Iris pigment epithelial cell (primary cell): ENCODE data around the gene TRAPPC6A.

ENCODE experiments used
- DNase-seq: peaks from one replicate; pipeline ENCODE4 v3.0.0-alpha.2; 2011; ENCODE audit warnings: low read depth

The TRAPPC6A gene, protein sequence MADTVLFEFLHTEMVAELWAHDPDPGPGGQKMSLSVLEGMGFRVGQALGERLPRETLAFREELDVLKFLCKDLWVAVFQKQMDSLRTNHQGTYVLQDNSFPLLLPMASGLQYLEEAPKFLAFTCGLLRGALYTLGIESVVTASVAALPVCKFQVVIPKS

DNA sequence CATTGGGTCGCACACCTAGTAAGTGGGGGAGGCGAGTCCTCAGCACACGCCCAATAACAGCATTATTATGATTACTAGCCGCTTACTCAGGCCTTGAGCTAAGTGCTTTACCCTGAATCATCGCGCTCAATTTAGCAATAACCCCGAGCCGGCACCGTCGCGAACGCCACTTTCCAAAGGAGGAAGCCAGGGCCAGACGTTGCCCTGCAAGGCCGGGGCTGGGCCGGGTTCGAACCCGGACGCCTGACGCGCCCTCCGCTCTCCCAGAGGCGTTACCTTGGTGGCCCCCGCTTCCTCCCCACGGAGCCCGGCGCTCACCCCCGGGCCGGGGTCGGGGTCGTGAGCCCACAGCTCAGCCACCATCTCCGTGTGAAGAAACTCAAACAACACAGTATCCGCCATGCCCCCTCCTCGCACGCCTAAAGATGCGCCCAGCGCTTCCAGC, at the start of gene TRAPPC6A:
TSS of gene TRAPPC6A (minus strand) at position 421 of the 445 bp plus-strand sequence. CDS start at position 402, 19 bp downstream.
- DNase-seq, result peak; percentile 82

DNA sequence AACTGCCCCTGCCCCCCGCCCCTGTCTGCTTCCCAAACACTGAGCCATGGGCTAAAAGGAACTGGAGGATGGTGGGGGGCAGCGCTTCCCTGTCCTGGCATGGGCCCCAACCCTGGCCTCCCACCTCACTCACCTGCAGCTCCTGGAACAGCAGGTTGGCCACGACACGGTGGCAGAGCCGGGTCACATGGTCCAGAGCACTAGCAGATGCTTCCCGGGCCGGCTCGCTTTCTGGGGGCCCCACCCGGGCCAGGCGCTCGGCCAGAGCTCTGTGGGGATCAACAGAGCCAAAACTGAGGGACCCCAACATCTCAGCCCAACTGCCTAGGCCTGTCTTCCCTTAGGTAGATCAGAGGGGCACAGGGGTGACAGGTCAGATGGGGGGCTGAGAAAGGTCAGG, 46.6 kb upstream of the TRAPPC6A start:
- no peak for DNase-seq

DNA sequence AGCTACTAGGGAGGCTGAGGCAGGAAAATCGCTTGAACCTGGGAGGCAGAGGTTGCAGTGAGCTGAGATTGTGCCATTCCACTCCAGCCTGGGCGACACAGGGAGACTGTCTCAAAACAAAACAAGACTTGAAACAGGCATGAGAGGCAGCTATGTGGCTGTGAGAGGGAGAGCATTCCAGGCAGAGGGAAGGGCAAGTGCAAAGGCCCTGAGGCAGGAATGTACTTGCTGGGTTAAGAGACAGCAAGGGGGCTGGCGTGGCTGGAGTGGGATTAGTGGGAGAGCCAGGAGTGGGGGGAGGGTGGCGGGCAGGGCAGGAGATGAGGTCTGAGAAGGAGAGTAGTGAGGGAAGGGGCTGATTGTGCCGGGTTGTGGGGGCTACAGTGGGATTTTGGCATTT, 45.8 kb upstream of the TRAPPC6A start:
- no peak for DNase-seq

DNA sequence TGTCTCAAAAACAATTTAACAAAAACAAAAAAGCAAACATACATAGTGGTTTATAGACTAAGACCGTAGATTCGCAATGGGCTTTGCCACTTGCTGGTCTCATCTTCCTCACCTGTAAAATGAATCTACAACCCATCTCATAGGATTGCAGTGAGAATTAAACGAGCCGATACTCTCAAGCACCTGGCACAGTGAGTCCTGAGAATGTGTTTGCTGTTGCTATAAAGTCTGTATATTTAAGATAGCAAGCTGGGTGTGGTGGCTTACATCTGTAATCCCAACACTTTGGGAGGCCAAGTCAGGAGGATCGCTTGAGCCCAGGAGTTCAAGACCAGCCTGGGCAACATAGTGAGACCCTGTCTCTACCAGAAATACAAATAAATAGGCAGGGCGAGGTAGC, 44.7 kb upstream of the TRAPPC6A start:
- DNase-seq, result no peak

DNA sequence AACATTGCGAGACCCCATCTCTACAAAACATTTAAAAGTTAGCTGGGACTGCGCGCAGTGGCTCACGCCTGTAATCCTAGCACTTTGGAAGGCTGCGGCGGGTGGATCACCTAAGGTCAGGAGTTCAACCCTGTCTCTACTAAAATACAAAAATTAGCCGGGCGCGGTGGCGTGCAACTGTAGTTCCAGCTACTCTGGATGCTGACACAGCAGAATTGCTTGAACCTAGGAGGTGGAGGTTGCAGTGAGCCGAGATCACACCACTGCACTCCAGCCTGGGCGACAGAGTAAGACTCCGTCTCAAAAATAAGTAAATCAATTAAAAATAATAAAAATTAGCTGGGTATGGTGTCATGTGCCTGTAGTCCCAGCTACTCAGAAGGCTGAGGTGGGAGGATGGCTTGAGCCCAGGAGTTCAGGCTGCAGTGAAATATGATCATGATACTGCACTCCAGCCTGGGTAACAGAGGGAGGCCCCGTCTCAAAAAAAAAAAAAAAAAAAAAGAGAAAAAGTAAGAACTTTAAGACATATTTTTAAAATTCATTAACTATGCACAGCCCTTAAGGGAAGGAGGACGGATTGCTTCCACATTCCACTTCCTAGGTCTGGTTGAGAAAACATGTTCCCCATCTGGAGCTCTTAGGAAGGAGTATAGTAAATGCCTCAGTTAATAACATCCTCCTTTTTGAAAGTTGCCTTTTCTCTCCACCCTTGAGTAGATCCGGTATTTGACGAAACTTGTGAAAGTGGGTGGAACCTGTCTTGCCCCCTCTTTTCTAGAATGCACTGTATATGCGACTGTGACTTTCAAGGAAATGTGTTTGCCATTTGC, 41.1 kb upstream of the TRAPPC6A start:
- no peak for DNase-seq

DNA sequence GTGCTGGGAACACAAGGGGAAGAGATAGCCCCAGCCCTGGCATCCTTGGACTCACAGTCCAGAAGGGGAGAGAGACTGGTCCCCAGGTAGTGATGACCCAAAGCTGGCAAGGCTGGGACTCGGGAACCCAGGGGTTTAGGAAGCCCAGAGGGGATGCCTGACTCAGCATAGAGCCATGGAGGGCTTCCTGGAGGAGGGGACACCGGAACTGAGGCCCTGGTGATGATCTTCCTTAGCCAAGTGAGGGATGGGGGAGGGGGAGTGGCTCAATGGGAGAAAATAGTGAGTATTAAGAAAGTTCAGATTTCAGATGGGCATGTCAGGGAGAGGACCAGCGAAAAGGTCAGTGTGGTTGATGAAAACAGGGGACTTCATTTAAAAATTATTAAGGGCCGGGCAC, 40.4 kb upstream of the TRAPPC6A start:
- no peak for DNase-seq

DNA sequence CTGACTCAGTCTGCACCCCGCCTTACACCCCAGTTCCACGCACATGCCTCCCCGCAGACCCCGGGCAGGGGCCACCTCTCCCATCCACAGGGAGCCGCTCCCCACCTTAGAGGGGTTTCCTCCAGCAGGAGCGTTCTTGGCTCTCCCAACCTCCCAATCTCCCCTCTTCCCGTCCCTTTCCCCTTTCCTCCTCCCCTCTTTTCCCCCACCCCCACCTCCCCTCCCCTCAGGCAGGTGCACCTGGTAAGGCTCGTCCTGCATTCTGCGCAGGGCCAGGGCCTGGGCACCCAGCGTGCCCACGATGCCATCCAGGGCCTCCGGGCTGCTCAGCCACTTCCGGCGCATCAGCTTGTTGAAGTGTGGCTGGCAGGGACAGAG, 39.9 kb upstream of the TRAPPC6A start:
- no peak for DNase-seq

DNA sequence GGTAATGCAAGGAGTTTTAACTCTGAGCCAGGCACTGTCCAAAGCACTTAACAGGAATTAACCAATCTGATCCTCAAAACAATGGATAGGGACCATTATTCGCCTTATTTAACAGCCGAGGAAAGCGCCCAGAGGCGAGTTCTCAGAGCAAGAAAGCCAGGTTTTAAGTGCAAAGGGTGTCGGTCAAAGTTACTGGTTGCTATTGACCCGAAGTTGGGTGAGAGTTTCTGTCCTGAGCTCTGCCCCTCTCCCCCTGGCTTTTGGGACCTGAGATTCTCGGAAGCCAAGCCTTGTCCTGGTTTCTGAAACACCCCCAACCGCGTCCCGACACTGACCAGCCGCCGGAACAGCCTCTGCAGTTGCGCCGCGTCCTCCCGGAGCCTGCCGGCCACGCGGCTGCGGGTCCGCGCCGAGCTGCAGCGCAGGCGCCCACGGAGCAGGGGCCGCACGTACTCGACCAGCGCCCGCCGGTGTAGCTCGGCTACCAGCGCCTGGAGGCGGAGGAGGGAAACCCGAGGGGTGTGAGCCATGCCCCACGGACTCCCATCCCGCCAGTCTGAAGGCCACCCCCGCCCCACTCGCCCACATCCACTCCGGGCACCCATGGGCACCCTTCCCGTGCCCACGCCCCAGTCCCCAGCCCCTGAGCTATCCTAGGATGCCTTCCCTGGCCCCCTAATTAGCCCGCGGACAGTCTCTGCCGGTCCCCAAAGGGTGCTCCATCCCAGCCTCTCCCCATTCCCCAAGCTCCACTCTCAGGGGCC, 39.3 kb upstream of the TRAPPC6A start:
- no peak for DNase-seq

DNA sequence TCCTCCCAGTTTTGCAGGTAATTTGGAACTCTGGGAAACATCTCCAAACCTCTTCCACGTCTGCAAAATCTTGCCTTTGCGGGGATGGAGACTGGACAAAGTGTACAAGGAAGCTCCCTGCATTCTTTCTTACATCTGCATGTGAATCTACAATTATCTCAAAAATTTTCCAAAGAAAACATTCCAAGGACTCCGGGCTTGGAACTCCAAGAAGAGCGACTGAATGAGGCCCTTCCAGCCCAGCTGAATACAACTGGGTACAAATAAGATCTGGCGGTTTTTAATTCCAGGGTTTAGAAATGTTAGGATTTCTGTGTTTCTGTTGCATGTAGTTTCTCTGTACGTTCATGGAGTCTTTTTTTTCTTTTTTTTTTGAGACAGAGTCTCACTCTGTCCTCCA, 38.6 kb upstream of the TRAPPC6A start:
- DNase-seq, result no peak

DNA sequence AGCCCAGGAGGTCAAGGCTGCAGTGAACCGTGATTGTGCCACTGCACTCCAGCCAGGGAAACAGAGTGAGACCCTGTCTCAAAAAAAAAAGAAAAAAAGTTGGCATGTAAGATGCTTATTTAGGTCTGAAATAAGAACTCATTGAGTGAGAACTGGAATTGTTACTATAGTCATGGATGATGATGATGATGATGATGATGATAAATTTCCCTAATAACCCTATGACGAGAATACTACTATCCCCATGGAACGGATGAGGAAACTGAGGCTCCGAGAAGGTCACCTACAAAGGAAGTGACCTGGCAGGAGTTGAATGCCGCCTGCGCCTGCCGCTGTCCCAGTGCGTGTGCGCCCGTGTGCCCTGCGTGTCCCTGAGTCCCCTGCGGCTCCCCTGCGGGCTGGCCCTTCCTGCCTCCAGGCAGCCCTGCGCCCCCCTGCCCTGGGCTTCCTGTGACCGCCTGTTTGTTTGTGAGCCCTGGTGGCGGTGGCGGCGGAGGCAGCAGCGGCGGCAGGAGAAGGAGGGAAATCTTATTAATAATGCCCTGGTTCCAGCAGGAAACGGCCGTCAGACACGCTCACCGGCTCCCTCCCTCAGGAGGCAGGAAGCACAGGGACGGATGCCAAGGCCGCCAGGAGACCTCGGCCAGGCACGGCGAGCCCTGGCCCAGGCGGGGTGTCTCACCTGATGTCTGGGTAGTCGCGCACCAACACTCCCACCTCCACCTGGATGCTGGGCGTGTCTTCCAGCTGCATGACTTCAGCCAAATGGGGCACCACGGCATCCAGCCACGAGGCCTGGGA, 37.6 kb upstream of the TRAPPC6A start:
- DNase-seq, result no peak

DNA sequence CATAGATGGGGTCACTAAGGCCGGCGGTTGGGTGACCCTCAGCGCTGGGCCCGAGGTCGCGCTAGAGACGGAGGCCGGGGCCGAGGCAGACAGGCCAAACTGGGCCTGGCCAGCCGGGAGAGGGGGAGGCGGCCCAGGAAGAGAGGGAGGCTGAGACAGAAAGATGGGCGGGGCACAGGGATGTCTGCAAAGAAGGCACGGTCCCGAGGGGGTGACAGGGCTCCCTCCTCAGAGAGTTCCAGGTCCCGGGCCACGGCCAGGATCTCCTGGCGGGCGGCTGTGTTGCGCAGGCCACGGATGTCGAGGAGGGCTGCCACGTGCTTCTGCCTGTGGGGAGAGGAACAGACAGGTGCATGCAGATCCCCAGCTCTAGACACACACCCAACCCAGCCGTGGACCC, 35.0 kb upstream of the TRAPPC6A start:
- no peak for DNase-seq

DNA sequence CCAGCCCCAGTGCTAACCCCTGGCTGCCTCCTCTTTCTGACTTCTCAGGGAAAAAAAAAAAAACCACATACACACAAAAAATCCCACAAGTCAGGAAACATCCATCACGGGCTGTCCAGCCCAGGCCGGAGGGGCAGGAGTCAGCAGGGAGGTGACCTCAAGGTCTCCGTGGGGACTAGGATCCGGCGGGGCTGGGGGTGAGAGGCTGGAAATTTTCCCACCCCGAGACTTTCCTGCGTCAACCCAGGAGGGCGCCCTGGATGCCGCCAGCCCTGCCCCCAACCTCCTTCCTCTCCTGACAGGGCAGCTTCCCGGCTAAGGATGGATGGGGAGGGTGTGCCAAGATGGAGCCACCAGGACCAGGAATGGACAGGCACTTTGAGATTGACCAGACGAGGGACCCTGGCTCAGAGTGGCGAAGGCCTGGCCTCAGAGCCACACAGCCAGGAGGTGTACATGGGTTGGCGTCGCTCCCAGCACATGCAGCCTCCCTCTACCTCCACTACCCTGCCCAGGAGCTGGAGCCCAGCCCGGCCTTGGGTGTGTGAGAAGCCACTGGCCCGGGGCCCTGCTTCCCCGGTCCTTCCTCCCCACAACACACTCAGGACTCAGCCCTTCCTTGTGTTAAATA, 33.8 kb upstream of the TRAPPC6A start:
- no peak for DNase-seq

DNA sequence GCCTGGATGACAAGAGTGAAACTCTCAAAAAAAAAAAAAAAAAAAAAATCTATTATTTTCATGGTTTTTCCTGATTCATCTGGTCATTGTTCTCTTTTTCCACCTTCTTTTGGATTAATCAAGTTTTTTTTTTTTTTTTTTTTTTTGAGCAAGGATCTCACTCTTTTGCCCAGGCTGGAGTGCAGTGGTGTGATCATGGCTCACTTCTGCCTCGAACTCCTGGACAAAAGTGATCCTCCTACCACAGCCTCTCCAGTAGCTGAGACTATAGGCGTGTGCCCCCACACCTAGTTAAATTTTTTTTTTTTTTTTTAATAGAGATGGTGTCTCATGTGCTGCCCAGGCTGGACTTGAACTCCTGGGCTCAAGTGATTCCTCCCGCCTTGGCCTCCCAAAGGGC, 28.3 kb upstream of the TRAPPC6A start:
- no peak for DNase-seq

DNA sequence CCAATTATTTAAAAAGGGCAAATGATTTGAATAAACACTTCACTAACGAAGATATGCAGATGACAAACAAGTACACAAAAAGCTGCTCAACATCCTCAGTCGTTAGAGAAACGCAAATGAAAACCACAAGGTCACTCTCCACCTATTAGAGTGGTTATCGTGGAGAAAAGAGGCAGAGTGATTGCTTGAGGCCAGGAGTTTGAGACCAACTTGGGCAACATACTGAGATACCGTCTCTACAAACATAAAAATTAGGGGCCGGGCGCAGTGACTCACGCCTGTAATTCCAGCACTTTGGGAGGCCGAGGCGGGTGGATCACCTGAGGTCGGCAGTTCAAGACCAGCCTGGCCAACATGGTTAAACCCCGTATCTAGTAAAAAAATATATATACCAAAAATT, 27.8 kb upstream of the TRAPPC6A start:
- DNase-seq, result no peak

DNA sequence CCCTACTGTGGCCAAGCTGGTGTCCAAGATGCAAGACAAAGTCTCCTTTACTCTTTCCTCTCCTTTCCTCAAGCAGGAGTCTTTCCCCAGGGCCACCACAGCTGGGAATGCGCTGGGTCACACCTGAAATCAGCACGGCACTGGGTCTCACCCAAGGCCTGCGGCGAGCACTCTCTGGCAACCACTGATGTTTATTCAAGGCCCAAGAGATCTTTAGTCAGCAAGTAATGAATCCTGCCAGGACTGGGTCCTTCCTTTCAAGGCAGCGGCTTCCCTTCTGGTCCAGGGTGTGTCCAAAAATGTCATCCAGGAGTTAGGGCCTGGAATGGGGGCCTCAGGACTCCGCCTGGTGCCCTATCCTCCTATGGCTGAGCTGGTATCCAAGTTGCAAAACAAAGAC, 24.6 kb upstream of the TRAPPC6A start:
- DNase-seq, result no peak

DNA sequence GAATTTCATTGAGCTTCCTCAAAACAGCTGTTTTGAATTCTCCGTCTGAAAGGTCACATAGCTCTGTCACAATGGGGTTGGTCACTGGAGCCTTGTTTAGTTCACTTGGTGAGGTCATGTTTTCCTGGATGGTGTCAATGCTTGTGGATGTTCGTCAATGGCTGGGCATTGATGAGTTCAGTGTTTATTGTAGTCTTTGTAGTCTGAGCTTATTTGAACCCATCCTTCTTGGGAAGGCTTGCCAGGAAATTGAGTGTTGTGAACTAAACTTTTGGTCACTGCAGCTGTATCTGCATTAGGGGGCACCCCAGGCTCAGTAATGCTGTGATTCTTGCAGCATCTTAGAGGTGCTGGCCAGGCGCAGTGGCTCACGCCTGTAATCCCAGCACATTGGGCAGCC, 22.5 kb upstream of the TRAPPC6A start:
- DNase-seq, result peak; percentile 51

DNA sequence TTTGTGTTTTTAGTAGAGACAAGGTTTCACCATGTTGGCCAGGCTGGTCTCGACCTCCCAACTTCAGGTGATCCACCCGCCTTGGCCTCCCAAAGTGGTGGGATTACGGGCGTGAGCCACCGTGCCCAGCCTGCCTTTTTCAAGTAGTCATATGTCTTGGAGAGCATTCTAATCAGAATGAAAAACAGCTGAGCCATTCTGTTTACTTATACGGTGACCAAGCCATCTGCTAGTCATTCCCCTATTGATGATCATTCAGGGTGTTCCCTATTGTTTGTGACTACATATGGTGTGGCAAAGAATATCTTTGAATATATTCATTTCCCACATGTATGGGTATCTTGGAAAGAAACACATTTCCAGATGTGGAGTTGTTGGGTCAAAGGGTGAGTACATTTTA, 17.7 kb upstream of the TRAPPC6A start:
- no peak for DNase-seq

DNA sequence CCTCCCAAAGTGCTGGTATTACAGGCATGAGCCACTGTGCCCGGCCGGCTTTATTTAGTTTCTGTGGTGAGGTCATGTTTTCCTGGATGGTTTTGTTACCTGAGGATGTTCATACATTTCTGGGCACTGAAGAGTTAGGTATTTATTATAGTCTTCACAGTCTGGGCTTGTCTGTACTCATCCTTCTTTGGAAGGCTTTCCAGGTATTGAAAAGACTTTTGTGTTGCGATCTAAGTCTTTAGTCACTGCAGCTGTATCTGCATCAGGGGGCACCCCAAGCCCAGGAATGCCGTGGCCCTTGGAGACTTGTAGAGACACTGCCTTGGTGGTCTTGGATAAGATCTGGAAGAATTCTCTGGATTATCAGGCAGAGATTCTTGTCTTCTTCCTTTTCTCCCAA, 13.3 kb upstream of the TRAPPC6A start:
- no peak for DNase-seq

DNA sequence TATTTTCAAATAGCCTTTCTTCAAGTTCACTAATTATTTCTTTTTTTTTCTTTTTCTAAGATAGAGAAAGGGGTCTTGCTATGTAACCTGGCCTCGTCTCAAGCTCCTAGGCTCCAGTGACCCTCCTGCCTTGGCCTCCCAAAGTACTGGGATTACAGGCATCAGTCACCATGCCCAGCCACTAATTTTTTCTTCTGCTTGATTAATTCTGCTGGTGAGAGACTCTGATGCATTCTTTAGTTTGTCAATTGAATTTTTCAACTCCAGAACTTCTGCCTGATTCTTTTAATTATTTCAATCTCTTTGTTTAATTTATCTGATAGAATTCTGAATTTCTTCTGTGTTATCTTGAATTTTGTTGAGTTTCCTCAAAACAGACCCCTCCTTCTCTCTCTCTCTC, 11.9 kb upstream of the TRAPPC6A start:
- DNase-seq, result no peak

DNA sequence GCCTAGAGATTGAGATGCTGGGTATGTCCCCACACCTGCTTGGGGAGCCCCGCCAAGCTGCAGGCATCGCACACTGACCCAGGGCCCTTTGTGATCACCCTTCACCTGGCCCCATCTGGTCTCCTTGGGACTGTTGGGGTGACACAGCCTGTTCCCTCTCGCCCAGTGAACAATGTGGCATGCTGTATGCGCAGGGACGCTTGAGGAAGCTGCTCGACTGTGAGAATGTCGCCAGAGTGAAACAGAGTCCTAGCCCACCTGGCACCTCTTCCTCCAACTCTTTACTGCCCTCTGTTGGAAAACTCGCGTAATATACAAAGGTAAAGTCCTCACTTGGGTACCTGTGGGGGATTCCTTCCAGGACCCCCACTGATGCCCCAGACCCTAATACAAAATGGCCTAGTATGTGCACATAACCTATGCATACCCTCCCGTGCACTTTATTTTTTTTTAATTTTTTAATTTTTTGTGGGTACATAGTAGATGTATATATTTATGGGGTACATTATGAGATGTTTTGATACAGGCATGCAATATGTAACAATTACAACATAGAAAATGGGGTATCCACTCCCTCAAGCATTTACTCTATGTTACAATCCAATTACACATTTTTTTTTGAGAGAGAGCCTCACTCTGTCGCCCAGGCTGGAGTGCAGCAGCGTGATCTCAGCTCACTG, 9.5 kb upstream of the TRAPPC6A start:
- DNase-seq, result no peak
